ENCODE data around the gene METTL6. TPM values are rescaled to one million over a fixed set of nuclear protein-coding genes. Genes with fewer than 3 reads are reported as not detected.
"Not testable (repeated sequence)": the region's sequence is repeated elsewhere in the genome, so short reads cannot be mapped to it uniquely, and the experiment has no call there.

The METTL6 gene, protein sequence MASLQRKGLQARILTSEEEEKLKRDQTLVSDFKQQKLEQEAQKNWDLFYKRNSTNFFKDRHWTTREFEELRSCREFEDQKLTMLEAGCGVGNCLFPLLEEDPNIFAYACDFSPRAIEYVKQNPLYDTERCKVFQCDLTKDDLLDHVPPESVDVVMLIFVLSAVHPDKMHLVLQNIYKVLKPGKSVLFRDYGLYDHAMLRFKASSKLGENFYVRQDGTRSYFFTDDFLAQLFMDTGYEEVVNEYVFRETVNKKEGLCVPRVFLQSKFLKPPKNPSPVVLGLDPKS
- 15.2 and 17.4 TPM in 2 replicates for total RNA-seq

- intact Hi-C loops (cut with micrococcal nuclease) = loop anchor here (1.0 to 5.0 kb wide), 3 partner anchors 73 to 221 kb away; partner anchors contain the start of gene CAPN7
- Mint-ChIP-seq H3K27ac (peak within 1 kb of the TSS; percentile 95), H3K36me3 (ENCODE audit: low read depth) (peaks cover 38% of the 10 kb centered on the region), H3K4me1 (peaks cover 47% of the 10 kb centered on the region), H3K9me3 (no peaks in the 10 kb centered on the region), H3K4me3 (peak within 1 kb of the TSS; percentile 96), H3K27me3 (no peaks in the 10 kb centered on the region)
- DNase-seq = peak; percentile 96
These were observed at the start of gene METTL6, which contains the start of gene EAF1 for GRCh38 chr3:15427182-15427880. TSS of gene METTL6 (minus strand) at chr3:15427544. CDS start at chr3:15426511, 1,033 bp downstream. TSS of gene EAF1 (plus strand) at chr3:15427598. CDS start at chr3:15427780, 182 bp downstream.

- peaks cover 11% of the 10 kb centered on the region for H3K27me3 Mint-ChIP-seq
- H3K4me3 Mint-ChIP-seq = no peak overlapping the region
- H3K9me3 Mint-ChIP-seq = peaks cover under 1% of the 10 kb centered on the region
- H3K36me3 Mint-ChIP-seq (ENCODE audit: low read depth) = no peaks in the 10 kb centered on the region
- intact Hi-C loops (cut with micrococcal nuclease) = no loop called here
- H3K27ac Mint-ChIP-seq = no peak overlapping the region
- H3K4me1 Mint-ChIP-seq = peaks cover 4% of the 10 kb centered on the region
- DNase-seq = no peak
These were observed 49.0 kb upstream of the METTL6 start for GRCh38 chr3:15476378-15476777.

DNA sequence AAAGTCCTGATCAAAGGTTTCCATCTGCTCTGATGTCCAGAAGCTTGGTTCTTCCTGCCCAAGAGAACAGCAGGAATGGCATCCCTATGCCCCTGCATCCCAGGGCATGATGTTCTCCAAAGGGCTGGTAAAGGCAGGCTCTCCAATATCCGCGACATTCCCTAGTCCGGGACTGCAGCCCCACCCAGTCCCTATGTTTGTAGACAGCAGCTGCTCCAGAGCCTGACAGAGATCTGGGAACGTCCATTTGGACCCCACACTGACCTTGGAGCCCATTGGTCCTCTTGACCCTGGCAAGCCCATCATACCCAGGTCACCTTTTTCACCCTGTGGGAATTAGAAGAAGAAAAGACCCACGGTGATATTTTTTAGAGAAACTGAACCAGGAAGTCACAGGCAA is 47.8 kb upstream of the METTL6 start:
- Mint-ChIP-seq H3K36me3 (ENCODE audit: low read depth) (no peaks in the 10 kb centered on the region), H3K4me3 (no peak overlapping the region), H3K4me1 (peaks cover 4% of the 10 kb centered on the region), H3K27me3 (peaks cover 10% of the 10 kb centered on the region), H3K27ac (no peak overlapping the region), H3K9me3 (no peaks in the 10 kb centered on the region)
- no peak for DNase-seq
- intact Hi-C loops (cut with micrococcal nuclease) = no loop called here

DNA sequence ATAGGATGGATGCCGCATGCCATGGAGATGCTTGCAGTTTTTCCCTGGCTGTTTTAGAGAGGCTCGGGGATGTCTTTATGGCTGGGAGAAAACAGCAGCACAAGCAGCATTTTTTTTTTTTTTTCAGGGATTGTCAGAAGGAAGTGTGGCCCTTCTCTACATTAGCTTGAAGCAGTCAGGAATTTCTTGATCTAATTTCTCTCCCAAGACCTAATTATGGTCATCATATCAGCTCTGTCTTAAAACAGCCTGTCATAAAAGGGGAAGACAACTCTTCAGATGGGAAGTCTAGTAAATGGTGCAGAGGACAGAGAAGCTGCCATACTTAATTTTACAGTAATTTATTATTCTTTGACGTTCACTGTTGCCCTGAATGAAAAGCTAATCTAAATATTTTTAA is 44.5 kb upstream of the METTL6 start:
- no peak overlapping the region for H3K27ac Mint-ChIP-seq
- no peaks in the 10 kb centered on the region for H3K36me3 Mint-ChIP-seq (ENCODE audit: low read depth)
- intact Hi-C loops (cut with micrococcal nuclease) = no loop called here
- H3K9me3 Mint-ChIP-seq = peaks cover 1% of the 10 kb centered on the region
- no peak overlapping the region for H3K4me3 Mint-ChIP-seq
- peaks cover 10% of the 10 kb centered on the region for H3K27me3 Mint-ChIP-seq
- no peak for DNase-seq
- no peaks in the 10 kb centered on the region for H3K4me1 Mint-ChIP-seq

DNA sequence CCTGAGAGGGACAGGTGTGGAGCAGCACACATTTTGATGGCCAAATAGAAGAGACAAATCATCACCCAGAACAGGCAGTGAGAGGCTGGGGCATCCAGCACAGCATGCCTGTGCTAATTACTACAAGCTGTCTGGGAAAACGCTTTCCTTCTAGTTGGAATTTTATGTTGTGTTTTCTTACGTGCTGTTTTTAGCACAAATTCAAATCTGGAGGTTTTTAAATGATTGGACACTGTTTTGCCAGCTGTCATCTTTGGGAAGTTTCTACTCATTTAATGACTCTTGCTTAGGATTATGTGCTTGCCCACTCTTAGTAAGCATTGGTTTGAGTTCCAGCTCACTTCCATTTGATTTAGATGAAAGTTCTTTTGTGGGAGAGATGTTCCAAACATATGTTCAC is 43.5 kb upstream of the METTL6 start:
- Mint-ChIP-seq H3K36me3 (ENCODE audit: low read depth) (no peaks in the 10 kb centered on the region), H3K27me3 (peaks cover 10% of the 10 kb centered on the region), H3K4me3 (no peak overlapping the region), H3K4me1 (no peaks in the 10 kb centered on the region), H3K27ac (no peak overlapping the region), H3K9me3 (peaks cover 3% of the 10 kb centered on the region)
- no peak for DNase-seq
- intact Hi-C loops (cut with micrococcal nuclease) = no loop called here

GRCh38 chr3:15470261-15470660 is 42.9 kb upstream of the METTL6 start:
- H3K27ac Mint-ChIP-seq = no peak overlapping the region
- H3K4me1 Mint-ChIP-seq = no peaks in the 10 kb centered on the region
- no peaks in the 10 kb centered on the region for H3K36me3 Mint-ChIP-seq (ENCODE audit: low read depth)
- no peak for DNase-seq
- peaks cover 3% of the 10 kb centered on the region for H3K9me3 Mint-ChIP-seq
- H3K27me3 Mint-ChIP-seq = peaks cover 10% of the 10 kb centered on the region
- no peak overlapping the region for H3K4me3 Mint-ChIP-seq
- intact Hi-C loops (cut with micrococcal nuclease) = no loop called here

GRCh38 chr3:15467227-15468181 is 40.2 kb upstream of the METTL6 start:
- DNase-seq = peak; percentile 54
- Mint-ChIP-seq H3K36me3 (ENCODE audit: low read depth) (no peaks in the 10 kb centered on the region), H3K9me3 (peaks cover 3% of the 10 kb centered on the region), H3K4me1 (peaks cover 5% of the 10 kb centered on the region), H3K27me3 (peaks cover 7% of the 10 kb centered on the region), H3K4me3 (no peak overlapping the region), H3K27ac (no peak overlapping the region)
- intact Hi-C loops (cut with micrococcal nuclease) = no loop called here

DNA sequence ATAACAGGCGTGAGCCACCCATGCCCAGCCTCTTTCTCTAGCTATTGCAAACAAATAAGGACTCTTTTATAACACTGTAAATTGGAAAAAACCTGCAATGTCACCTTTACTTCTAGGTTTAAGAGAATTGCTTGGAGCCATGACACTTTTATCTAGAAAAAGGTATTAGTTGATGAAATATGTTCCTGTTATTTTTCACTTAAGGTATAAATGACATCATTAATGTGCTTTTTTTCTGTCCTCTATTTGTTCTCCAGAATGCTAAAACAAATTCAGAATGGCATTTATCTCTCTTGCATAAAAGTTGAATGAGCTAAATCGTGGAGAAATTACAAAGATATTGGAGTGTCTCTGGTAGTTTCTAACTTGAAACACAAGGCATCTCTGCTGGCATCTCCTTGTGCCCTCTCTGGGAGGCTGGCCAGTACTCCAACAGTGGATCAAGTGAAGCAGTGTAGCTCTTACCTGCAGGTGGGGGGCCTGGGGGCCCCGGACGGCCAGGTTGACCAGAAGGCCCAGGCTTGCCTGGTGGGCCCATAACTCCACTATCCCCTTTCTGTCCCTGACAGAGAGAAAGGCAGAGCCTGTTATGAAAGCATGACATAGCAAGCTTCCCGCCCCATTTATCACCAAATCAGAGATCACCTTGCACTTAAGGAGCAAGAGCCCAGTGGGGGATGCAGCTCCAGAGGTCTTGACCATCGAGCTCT is 38.7 kb upstream of the METTL6 start:
- Mint-ChIP-seq H3K27me3 (peaks cover 2% of the 10 kb centered on the region), H3K4me1 (peaks cover 15% of the 10 kb centered on the region), H3K4me3 (no peak overlapping the region), H3K9me3 (peaks cover 3% of the 10 kb centered on the region), H3K36me3 (ENCODE audit: low read depth) (no peaks in the 10 kb centered on the region), H3K27ac (no peak overlapping the region)
- peak; percentile 53 for DNase-seq
- intact Hi-C loops (cut with micrococcal nuclease) = no loop called here

GRCh38 chr3:15462451-15462850 is 35.1 kb upstream of the METTL6 start:
- intact Hi-C loops (cut with micrococcal nuclease) = no loop called here
- Mint-ChIP-seq H3K4me1 (peaks cover 26% of the 10 kb centered on the region), H3K36me3 (ENCODE audit: low read depth) (peaks cover 4% of the 10 kb centered on the region), H3K9me3 (peaks cover 7% of the 10 kb centered on the region), H3K27ac (peak overlapping the region; percentile 21), H3K27me3 (no peaks in the 10 kb centered on the region), H3K4me3 (no peak overlapping the region)
- no peak for DNase-seq

DNA sequence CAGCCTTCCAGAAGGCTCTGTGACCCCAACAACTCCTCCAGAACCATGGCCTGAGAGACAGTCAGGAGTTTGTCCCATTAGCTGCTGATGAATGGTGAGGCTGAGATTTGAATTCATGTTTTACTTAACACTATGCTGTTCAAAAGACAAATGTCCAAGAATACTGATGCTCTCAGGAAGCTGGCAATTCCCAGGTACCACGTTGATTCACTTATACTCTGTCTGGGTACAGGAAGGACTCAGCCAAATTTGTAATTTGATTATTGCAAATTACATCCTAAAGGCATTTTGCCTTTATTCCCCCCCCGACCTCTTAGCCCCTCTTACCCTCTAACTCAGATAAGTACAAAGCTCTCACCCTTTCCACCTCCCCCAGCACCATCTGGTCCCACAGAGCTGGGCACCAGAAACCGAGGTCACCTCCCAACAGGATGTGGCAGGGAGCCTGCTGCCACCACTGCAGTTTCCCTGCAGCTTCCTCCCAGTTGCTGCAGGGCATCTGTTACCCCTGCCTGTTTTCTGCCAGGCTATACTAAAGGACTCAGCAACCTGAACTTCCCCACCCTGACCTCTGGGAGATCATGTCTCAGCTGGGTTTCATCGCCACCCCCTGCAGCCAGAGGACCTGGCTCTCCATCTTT is 33.7 kb upstream of the METTL6 start:
- peaks cover 4% of the 10 kb centered on the region for H3K9me3 Mint-ChIP-seq
- no peaks in the 10 kb centered on the region for H3K27me3 Mint-ChIP-seq
- peak; percentile 68 for DNase-seq
- peaks cover 4% of the 10 kb centered on the region for H3K36me3 Mint-ChIP-seq (ENCODE audit: low read depth)
- intact Hi-C loops (cut with micrococcal nuclease) = no loop called here
- no peak overlapping the region for H3K4me3 Mint-ChIP-seq
- peak overlapping the region; percentile 52 for H3K27ac Mint-ChIP-seq
- H3K4me1 Mint-ChIP-seq = peaks cover 26% of the 10 kb centered on the region

DNA sequence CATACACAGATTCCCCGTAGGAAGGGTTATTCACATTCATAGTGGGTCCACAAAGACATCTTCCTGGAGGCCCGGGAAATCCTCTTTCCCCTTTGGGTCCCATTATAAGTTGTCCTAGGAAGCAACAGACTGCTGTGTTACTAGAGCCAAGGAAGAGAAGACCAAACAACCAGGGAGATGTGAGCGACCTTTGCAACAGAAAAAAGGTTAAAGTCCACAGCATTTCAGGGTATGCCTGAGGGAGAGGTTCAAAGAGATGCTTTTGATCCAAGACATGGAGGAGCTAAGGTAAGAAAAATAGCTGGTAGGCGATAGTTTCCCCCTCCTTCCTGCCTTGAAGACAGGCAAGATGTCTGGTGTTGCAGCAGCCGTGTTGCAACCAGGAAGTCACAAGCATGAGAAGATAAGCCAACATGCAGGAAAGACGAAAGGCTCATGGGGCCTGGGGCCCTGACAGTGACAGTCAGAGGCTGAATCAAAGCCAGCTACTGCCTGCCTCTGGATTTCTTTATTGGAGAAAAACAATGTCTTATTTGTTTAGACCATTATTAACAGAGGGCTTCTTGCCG is 31.0 kb upstream of the METTL6 start:
- H3K27me3 Mint-ChIP-seq = no peaks in the 10 kb centered on the region
- no peak overlapping the region for H3K4me3 Mint-ChIP-seq
- H3K27ac Mint-ChIP-seq = no peak overlapping the region
- intact Hi-C loops (cut with micrococcal nuclease) = no loop called here
- H3K9me3 Mint-ChIP-seq = peaks cover 4% of the 10 kb centered on the region
- peaks cover 4% of the 10 kb centered on the region for H3K36me3 Mint-ChIP-seq (ENCODE audit: low read depth)
- H3K4me1 Mint-ChIP-seq = peaks cover 26% of the 10 kb centered on the region
- no peak for DNase-seq

- H3K27me3 Mint-ChIP-seq; DNase-seq; H3K4me3 Mint-ChIP-seq; H3K27ac Mint-ChIP-seq; H3K36me3 Mint-ChIP-seq (ENCODE audit: low read depth); intact Hi-C loops (cut with micrococcal nuclease); H3K9me3 Mint-ChIP-seq: not testable (repeated sequence)
- H3K4me1 Mint-ChIP-seq = peaks cover 18% of the 10 kb centered on the region
These were observed 29.6 kb upstream of the METTL6 start for GRCh38 chr3:15456915-15457314.
